Breast epithelium (tissue), 3 donors: Measurements from ENCODE around the gene SH3D19.

Experiments
- CTCF ChIP-seq, 3 donors: fragments of 450-650 bp; IDR thresholded peaks; one replicate each; pipeline ENCODE4 v1.5.1; 2016 to 2017; ENCODE audit warnings: antibody characterized with exemption in 3 of 3, mild to moderate bottlenecking in 3 of 3, moderate library complexity in 3 of 3
- POLR2A ChIP-seq: fragments of 450-650 bp; IDR thresholded peaks from one replicate; pipeline ENCODE4 v1.6.1; 2016; ENCODE audit warnings: antibody characterized with exemption, mild to moderate bottlenecking, moderate library complexity
- POLR2AphosphoS5 ChIP-seq, 3 donors: sonication (generic); formaldehyde crosslinking; IDR thresholded peaks; one replicate each; pipeline ENCODE4 v1.6.1; 2017; ENCODE audit warnings: antibody characterized with exemption in 3 of 3

DNA sequence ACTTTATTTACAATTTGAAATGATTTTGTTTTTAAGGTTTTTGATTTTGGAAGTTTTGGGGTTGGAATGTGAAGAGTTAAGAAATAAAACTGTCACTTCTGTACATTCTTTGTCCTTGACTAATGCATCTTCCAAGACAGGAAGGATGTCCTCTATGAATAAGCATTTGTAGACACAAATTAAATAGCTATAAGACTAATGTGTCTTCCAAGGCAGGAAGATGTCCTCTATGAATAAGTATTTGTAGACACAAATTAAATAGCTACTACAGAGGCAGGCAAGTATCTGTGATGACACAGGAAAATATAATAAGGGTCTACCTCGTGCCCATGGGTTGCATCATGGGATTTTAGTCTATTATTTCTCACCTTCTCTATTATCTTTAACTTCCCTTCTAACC is 33.9 kb downstream of the SH3D19 start:
- TF ChIP-seq CTCF (IDR thresholded peaks at IDR 0.05) (no peak), POLR2AphosphoS5 (IDR thresholded peaks at IDR 0.05) (no peak), POLR2A (no peak)
